Fibroblast of pulmonary artery (primary cell): ENCODE results near the gene NDUFAF5.
A peak's percentile ranks its signal among the peaks of the same experiment; 100 is the strongest.

Experiments
- DNase-seq: peaks from one replicate; pipeline ENCODE4 v3.0.0-alpha.2; 2010; ENCODE audit warnings: low read depth
- H3K4me3 ChIP-seq: replicated peaks from 2 replicates; pipeline ENCODE4 v1.5.1; 2011; ENCODE audit warnings: low read depth, mild to moderate bottlenecking, control low read depth, low read length, moderate library complexity
- TF ChIP-seq, protein P1 (sequence below): IDR thresholded peaks from 2 replicates; pipeline ENCODE4 v1.5.1; 2011; ENCODE audit warnings: mild to moderate bottlenecking, control low read depth, low read length, inconsistent platforms; ENCODE audit errors: missing control alignments

Gene NDUFAF5

DNA sequence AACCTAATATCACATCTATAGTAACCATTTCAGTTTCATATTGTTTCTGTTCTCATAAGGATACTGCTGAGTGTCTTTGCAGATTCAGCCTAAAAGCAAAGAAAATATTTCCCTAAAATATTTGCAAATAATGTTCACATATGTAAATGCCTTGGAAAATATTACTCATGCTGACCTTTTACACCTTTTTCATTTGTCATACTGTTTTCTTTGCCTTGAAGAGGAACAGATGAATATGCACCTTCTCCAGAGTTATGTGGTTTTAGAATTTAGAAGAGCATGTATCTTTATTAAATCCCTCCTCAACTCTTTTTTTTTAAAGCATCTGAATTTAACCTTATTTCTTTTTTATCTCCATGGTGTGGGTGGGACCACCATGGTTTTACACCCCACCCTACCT, 32.5 kb downstream of the NDUFAF5 start:
- no peak for DNase-seq
- H3K4me3 ChIP-seq: no peak overlapping the region
- TF ChIP-seq, protein P1, sequence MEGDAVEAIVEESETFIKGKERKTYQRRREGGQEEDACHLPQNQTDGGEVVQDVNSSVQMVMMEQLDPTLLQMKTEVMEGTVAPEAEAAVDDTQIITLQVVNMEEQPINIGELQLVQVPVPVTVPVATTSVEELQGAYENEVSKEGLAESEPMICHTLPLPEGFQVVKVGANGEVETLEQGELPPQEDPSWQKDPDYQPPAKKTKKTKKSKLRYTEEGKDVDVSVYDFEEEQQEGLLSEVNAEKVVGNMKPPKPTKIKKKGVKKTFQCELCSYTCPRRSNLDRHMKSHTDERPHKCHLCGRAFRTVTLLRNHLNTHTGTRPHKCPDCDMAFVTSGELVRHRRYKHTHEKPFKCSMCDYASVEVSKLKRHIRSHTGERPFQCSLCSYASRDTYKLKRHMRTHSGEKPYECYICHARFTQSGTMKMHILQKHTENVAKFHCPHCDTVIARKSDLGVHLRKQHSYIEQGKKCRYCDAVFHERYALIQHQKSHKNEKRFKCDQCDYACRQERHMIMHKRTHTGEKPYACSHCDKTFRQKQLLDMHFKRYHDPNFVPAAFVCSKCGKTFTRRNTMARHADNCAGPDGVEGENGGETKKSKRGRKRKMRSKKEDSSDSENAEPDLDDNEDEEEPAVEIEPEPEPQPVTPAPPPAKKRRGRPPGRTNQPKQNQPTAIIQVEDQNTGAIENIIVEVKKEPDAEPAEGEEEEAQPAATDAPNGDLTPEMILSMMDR: no peak

DNA sequence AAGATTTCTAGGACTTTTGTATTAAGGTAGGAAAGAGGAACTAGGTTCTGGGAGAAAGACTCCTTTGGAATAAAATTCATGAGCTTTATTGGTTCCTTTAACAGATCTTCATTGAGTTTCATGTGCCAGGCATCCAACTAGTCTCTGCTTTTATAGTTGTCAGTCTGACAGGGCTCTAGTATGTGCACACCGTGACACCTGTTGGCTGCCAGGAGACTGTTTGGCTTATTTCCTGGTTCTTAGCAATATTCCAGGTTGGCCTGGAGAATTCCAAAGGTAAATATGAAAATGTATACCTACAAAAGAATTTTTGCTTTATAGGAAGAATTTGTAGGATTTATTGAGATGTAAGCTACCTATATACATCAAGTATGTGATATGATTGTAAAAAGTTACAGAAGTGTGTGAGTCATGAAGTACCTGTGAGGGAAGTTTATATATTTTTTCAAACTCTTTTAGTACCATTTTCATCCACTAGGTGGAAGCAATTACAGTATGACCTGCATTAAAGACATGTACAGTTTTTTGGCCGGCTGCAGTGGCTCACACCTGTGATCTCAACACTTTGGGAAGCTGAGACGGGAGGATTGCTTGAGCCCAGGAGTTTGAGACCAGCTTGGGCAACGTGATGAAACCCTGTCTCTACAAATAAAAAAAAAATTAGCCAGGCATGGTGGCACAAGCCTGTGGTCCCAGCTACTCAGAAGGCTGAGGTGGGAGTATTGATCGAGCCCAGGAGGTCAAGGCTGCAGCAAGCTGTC, 35.2 kb downstream of the NDUFAF5 start:
- no peak overlapping the region for H3K4me3 ChIP-seq
- TF ChIP-seq, protein P1: peak; percentile 58
- DNase-seq: peak; percentile 64

DNA sequence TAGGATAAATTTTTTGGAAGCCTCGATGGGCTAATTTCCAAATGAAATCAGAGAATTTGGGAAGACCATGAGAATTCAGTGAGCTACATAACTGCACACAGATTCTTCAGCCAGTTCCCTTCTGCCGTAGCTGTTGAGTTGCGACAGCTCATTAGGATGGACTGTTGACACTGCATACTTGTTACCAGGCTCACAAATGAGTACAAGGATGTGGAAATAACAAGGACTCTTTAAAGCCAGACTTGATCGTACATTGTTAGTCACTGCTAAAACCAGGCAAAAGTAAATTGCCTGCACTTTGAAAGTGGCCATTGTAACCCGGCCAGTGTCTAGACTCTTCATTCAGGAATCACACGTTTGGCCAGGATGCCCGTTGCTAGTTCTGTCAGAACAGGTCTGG, 37.0 kb downstream of the NDUFAF5 start:
- DNase-seq: no peak
- H3K4me3 ChIP-seq: no peak overlapping the region
- TF ChIP-seq, protein P1: no peak

DNA sequence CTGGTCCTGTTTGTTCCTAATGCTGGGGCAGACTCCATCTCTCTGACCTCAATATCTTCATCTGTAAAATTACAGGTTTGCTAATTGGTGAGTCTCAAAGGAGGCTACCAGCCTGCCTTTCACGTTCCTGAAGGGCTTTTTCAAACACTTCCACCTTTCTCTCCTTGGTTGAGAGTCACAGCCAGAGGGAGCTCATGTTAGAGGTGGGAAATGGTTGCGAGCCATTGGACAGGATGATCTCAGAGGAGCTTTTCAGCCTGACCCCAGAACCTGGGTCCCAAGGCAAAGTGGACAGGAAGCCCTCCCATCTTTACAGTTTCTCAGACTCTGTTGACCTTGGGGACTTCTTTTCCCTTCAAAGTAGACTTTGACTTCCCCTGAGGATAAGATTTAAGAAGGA, 37.6 kb downstream of the NDUFAF5 start:
- TF ChIP-seq, protein P1: no peak
- H3K4me3 ChIP-seq: no peak overlapping the region
- no peak for DNase-seq

DNA sequence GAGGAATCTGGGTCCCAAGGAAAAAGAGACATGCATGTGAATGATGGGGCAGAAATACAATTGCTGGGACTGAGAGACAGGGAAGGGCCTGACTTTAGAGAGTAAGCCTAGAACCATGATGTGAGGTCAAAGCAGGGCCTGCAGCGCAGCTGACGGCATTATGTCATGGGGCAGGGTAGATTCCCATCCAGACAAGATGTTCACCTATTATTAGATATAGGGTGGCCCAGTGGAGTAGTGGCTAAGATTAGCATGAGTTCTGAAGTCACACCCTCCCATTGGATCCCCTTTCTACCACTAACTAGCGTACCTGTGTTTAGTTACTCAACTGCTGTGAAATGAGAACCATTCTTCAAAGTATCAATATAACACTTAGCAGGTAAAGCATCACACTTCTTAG, 39.6 kb downstream of the NDUFAF5 start:
- no peak for DNase-seq
- TF ChIP-seq, protein P1: no peak
- H3K4me3 ChIP-seq: no peak overlapping the region

DNA sequence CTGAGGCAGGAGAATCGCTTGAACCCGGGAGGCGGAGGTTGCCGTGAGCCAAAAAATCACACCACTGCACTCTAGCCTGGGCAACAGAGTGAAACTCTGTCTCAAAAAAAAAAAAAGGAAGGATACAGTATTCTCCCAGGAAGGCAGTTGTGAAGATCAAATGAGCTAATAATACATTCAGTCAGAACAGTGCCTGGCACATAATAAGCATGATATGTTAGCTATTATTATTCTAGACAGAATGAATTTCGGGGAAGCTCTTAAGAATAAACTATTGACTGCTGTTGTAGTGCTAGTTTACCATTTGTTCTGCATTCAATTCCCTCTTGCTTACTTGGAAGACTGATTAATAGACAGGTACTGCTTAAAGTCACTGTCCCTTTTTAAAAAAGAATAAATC, 40.6 kb downstream of the NDUFAF5 start:
- TF ChIP-seq, protein P1: no peak
- DNase-seq: no peak

DNA sequence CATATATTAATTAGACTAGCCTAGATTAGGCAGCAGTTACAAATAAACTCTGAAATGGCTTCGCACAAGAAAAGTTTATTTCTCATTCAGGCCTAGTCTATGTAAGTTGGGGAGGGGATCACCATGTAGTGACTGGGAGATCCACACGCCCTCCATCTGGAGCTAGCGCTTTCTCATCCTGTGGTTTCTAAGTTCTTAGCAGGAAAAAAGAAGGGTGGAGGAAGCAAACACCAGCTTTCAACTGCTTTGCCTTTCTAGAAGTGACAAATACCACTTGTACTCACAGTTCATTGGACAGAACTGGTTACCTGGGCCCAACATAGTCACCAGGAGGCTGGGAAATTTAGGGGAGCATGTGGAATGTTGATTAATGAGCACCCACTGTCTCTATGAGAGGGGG, 46.6 kb downstream of the NDUFAF5 start:
- DNase-seq: no peak
- H3K4me3 ChIP-seq: no peak overlapping the region
- TF ChIP-seq, protein P1: no peak

More for the DNA sequence above, 40.6 kb downstream of the NDUFAF5 start:
- H3K4me3 ChIP-seq: no peak overlapping the region
